H9 (cell line): ENCODE results near the gene RAB31. TPM values are rescaled to one million over a fixed set of nuclear protein-coding genes. Genes with fewer than 3 reads are reported as not detected.

ENCODE experiments used
- DNase-seq: peaks from one replicate; pipeline ENCODE4 v3.0.0-alpha.2; 2017
- H2AFZ ChIP-seq: one replicate; pipeline ENCODE4 v1.6.1; 2013; ENCODE audit warnings: mild to moderate bottlenecking, low read length, control low read depth, moderate library complexity
- H2AK5ac ChIP-seq: 2 replicates; pipeline ENCODE4 v1.6.1; 2013; ENCODE audit warnings: low read length, control low read depth, mixed read lengths; ENCODE audit not compliant: insufficient read length
- H2BK120ac ChIP-seq: one replicate; pipeline ENCODE4 v1.6.1; 2013; ENCODE audit warnings: low read depth, mild to moderate bottlenecking, low read length, control low read depth, inconsistent platforms; ENCODE audit not compliant: poor library complexity, severe bottlenecking
- H2BK12ac ChIP-seq: 2 replicates; pipeline ENCODE4 v1.6.1; 2013; ENCODE audit warnings: low read length, control low read depth, mixed read lengths, low read depth; ENCODE audit not compliant: insufficient read length
- H2BK15ac ChIP-seq: 2 replicates; pipeline ENCODE4 v1.6.1; 2013; ENCODE audit warnings: low read depth, low read length, control low read depth
- H2BK20ac ChIP-seq: one replicate; pipeline ENCODE4 v1.6.1; 2013; ENCODE audit warnings: low read depth, mild to moderate bottlenecking, low read length, control low read depth, inconsistent platforms; ENCODE audit not compliant: poor library complexity, severe bottlenecking
- H2BK5ac ChIP-seq: 2 replicates; pipeline ENCODE4 v1.6.1; 2013; ENCODE audit warnings: low read length, control low read depth, mixed read lengths; ENCODE audit not compliant: insufficient read length
- H3K14ac ChIP-seq: 2 replicates; pipeline ENCODE4 v1.6.1; 2013; ENCODE audit warnings: low read length, control low read depth; ENCODE audit not compliant: insufficient read depth
- H3K18ac ChIP-seq: 2 replicates; pipeline ENCODE4 v1.6.1; 2013; ENCODE audit warnings: low read depth, mild to moderate bottlenecking, mixed read lengths, low read length, control low read depth; ENCODE audit not compliant: insufficient read length
- H3K23ac ChIP-seq: 2 replicates; pipeline ENCODE4 v1.6.1; 2013; ENCODE audit warnings: low read length, control low read depth, mixed read lengths, low read depth; ENCODE audit not compliant: insufficient read length
- H3K23me2 ChIP-seq: 2 replicates; pipeline ENCODE4 v1.6.1; 2013; ENCODE audit warnings: low read depth, mild to moderate bottlenecking, mixed read lengths, low read length, control low read depth; ENCODE audit not compliant: insufficient read length, poor library complexity, severe bottlenecking
- H3K27ac ChIP-seq: 2 replicates; pipeline ENCODE4 v1.5.1; 2013; ENCODE audit warnings: low read length, control low read depth, mixed read lengths, low read depth; ENCODE audit not compliant: insufficient read length
- H3K27me3 ChIP-seq: 2 replicates; pipeline ENCODE4 v1.6.1; 2013; ENCODE audit warnings: low read length, control low read depth, inconsistent platforms; ENCODE audit not compliant: insufficient read depth
- H3K4ac ChIP-seq: 2 replicates; pipeline ENCODE4 v1.6.1; 2013; ENCODE audit warnings: low read depth, mild to moderate bottlenecking, control low read depth, inconsistent platforms, low read length, moderate library complexity
- H3K4me1 ChIP-seq: 2 replicates; pipeline ENCODE4 v1.6.1; 2013; ENCODE audit warnings: low read length, control low read depth, inconsistent platforms; ENCODE audit not compliant: insufficient read depth
- H3K4me2 ChIP-seq: 2 replicates; pipeline ENCODE4 v1.6.1; 2013; ENCODE audit warnings: low read length, control low read depth, mixed read lengths; ENCODE audit not compliant: insufficient read length, insufficient read depth
- H3K56ac ChIP-seq: 2 replicates; pipeline ENCODE4 v1.6.1; 2013; ENCODE audit warnings: low read depth, mild to moderate bottlenecking, mixed read lengths, low read length, control low read depth; ENCODE audit not compliant: insufficient read length
- H3K79me1 ChIP-seq: 2 replicates; pipeline ENCODE4 v1.6.1; 2013; ENCODE audit warnings: low read depth, mild to moderate bottlenecking, moderate library complexity, low read length, control low read depth, inconsistent platforms; ENCODE audit not compliant: insufficient read depth, poor library complexity, severe bottlenecking
- H3K79me2 ChIP-seq: 2 replicates; pipeline ENCODE4 v1.6.1; 2013; ENCODE audit warnings: low read length, control low read depth, inconsistent platforms; ENCODE audit not compliant: insufficient read depth
- H3K9ac ChIP-seq: 2 replicates; pipeline ENCODE4 v1.6.1; 2013; ENCODE audit warnings: low read length, control low read depth, mixed read lengths; ENCODE audit not compliant: insufficient read length; ENCODE audit errors: extremely low read depth
- H3K9me3 ChIP-seq: one replicate; pipeline ENCODE4 v1.6.1; 2013; ENCODE audit warnings: low read depth, low read length, inconsistent platforms; ENCODE audit not compliant: control insufficient read depth
- H3T11ph ChIP-seq: one replicate; pipeline ENCODE4 v1.6.1; 2013; ENCODE audit warnings: mild to moderate bottlenecking, low read length, control low read depth, inconsistent platforms
- H4K20me1 ChIP-seq: one replicate; pipeline ENCODE4 v1.6.1; 2013; ENCODE audit not compliant: control insufficient read depth, insufficient read length, insufficient read depth
- H4K5ac ChIP-seq: 2 replicates; pipeline ENCODE4 v1.6.1; 2013; ENCODE audit warnings: low read depth, mild to moderate bottlenecking, mixed read lengths, low read length, control low read depth; ENCODE audit not compliant: insufficient read length
- H4K8ac ChIP-seq: replicated peaks from 2 replicates; pipeline ENCODE4 v1.6.1; 2013; ENCODE audit warnings: low read length, control low read depth, mixed read lengths, low read depth; ENCODE audit not compliant: insufficient read length
- H4K91ac ChIP-seq: 2 replicates; pipeline ENCODE4 v1.6.1; 2013; ENCODE audit warnings: low read depth, mild to moderate bottlenecking, moderate library complexity, mixed read lengths, low read length, control low read depth; ENCODE audit not compliant: insufficient read length
- H3K27ac Mint-ChIP-seq, 3 experiments: 2 replicates in 2 of 3; 3 replicates in 1 of 3; pipeline ENCODE4 v1.8.0; 2020 to 2021; ENCODE audit warnings: mixed read lengths in 3 of 3, mild to moderate bottlenecking in 1 of 3, moderate library complexity in 1 of 3
- H3K27me3 Mint-ChIP-seq: 2 replicates; pipeline ENCODE4 v1.8.0; 2021; ENCODE audit warnings: low read depth, mild to moderate bottlenecking, moderate library complexity, mixed read lengths
- H3K36me3 Mint-ChIP-seq, 3 experiments: 2 replicates in 2 of 3; 3 replicates in 1 of 3; pipeline ENCODE4 v1.8.0; 2020 to 2021; ENCODE audit warnings: low read depth in 3 of 3, mixed read lengths in 3 of 3; ENCODE audit not compliant: insufficient read depth in 1 of 3
- H3K4me1 Mint-ChIP-seq, 2 experiments: 2 replicates each; pipeline ENCODE4 v1.8.0; 2020; ENCODE audit warnings: mixed read lengths in 2 of 2
- H3K4me3 Mint-ChIP-seq, 2 experiments: 2 replicates in 1 of 2; 3 replicates in 1 of 2; pipeline ENCODE4 v1.8.0; 2020 to 2021; ENCODE audit warnings: mild to moderate bottlenecking in 2 of 2, mixed read lengths in 2 of 2, moderate library complexity in 1 of 2
- H3K9me3 Mint-ChIP-seq, 2 experiments: 2 replicates in 1 of 2; 3 replicates in 1 of 2; pipeline ENCODE4 v1.8.0; 2020; ENCODE audit warnings: mild to moderate bottlenecking in 2 of 2, mixed read lengths in 2 of 2, moderate library complexity in 1 of 2
- CTCF ChIP-seq: fragments of 200-600 bp; sonication (generic); conservative IDR thresholded peaks from 3 replicates; pipeline ENCODE4 v1.8.0; 2021; ENCODE audit warnings: antibody characterized with exemption, mild to moderate bottlenecking
- WGBS: extraction: QIAGEN DNeasy Blood & Tissue Kit; methylation state at CpG from one replicate; pipeline ENCODE4 v1.1.7; 2013; ENCODE audit warnings: missing lambda C conversion rate, low lambda C conversion rate, mixed read lengths; ENCODE audit not compliant: insufficient read length; ENCODE audit errors: extremely low coverage; 5-methylcytosine and 5-hydroxymethylcytosine counted together
- total RNA-seq: library from RNA; stranded (reverse); gene quantifications from 2 replicates; pipeline ENCODE4 v1.2.1, GENCODE V29; 2021

Gene RAB31
- total RNA-seq, 1 experiment from 2014 or later, result 22.4 TPM

DNA sequence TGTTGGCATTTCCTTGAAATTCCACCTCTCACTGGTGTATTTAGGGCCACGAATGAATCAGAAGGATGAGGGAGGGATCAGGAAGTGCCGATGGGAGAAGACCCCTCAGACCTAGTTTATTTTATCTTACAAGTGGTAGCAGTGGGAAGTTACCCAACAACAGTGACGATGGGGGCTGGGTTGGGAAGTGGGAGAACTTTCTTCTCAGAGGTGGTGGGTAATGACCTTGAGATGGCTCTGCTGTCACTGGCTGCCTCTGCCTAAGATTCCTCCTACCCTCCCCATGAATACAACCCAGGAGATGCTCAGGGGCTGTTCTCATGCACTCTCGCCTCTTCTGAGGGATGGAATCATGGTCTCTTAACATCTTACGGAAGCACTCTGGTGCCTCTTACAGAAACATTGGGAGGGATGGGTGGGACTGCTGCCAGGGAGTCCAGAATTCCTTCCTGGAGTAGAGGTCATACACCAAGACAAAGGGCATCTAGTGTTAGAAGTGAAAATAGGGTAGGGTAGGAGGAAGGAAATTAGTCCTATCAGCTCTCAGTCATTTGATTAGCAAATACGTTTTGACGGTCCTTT lies 119.2 kb downstream of the RAB31 start:
- H3T11ph ChIP-seq, result no peak overlapping the region
- H3K9ac ChIP-seq, result no peak overlapping the region
- H3K27ac ChIP-seq, result no peak overlapping the region
- no peak overlapping the region for H4K5ac ChIP-seq
- no CpG with 5 or more reads among the region's 7 CpGs for WGBS
- no peak overlapping the region for H3K56ac ChIP-seq
- H4K8ac ChIP-seq, result no peak overlapping the region
- no peak for DNase-seq
- no peaks in the 10 kb centered on the region for H3K79me1 ChIP-seq
- H3K36me3 Mint-ChIP-seq, result peaks cover 0 to 2% (median 0%) of the 10 kb centered on the region in 3 experiments; a peak in 1 of 7 replicates
- H4K20me1 ChIP-seq, result no peaks in the 10 kb centered on the region
- H2AFZ ChIP-seq, result no peak overlapping the region
- H3K18ac ChIP-seq, result no peak overlapping the region
- H3K9me3 ChIP-seq, result no peaks in the 10 kb centered on the region
- no peak for TF ChIP-seq CTCF
- H3K4me1 ChIP-seq, result no peaks in the 10 kb centered on the region
- no peaks in the 10 kb centered on the region for H3K23me2 ChIP-seq
- no peak overlapping the region for H2BK5ac ChIP-seq
- no peak overlapping the region for H3K4me2 ChIP-seq
- no peak overlapping the region for H2BK12ac ChIP-seq
- no peak overlapping the region for H3K14ac ChIP-seq
- H3K4ac ChIP-seq, result no peak overlapping the region
- no peak overlapping the region for H2BK120ac ChIP-seq
- no peak overlapping the region for H3K23ac ChIP-seq
- no peak overlapping the region; a peak in 1 of 7 replicates for H3K27ac Mint-ChIP-seq
- H3K4me1 Mint-ChIP-seq, result no peaks in the 10 kb centered on the region
- H3K27me3 ChIP-seq, result no peaks in the 10 kb centered on the region
- no peaks in the 10 kb centered on the region for H3K9me3 Mint-ChIP-seq
- H2BK15ac ChIP-seq, result no peak overlapping the region
- no peaks in the 10 kb centered on the region for H3K27me3 Mint-ChIP-seq
- H2AK5ac ChIP-seq, result no peak overlapping the region
- no peak overlapping the region for H3K4me3 Mint-ChIP-seq
- H3K79me2 ChIP-seq, result no peaks in the 10 kb centered on the region
- H4K91ac ChIP-seq, result no peak overlapping the region
- no peak overlapping the region for H2BK20ac ChIP-seq
